Measurements from ENCODE around the gene AMHR2. TPM values are rescaled to one million over a fixed set of nuclear protein-coding genes. Genes with fewer than 3 reads are reported as not detected.
"Not testable (repeated sequence)": the region's sequence is repeated elsewhere in the genome, so short reads cannot be mapped to it uniquely, and the experiment has no call there.

The AMHR2 gene
- total RNA-seq, 1 experiment from 2014 or later, result 0.29 TPM

DNA sequence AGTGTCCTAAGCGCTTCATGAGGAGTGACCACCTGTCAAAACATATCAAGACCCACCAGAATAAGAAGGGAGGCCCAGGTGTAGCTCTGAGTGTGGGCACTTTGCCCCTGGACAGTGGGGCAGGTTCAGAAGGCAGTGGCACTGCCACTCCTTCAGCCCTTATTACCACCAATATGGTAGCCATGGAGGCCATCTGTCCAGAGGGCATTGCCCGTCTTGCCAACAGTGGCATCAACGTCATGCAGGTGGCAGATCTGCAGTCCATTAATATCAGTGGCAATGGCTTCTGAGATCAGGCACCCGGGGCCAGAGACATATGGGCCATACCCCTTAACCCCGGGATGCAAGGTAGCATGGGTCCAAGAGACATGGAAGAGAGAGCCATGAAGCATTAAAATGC is 12.7 kb upstream of the AMHR2 start:
- Histone ChIP-seq H3K36me3 (ENCODE audit: low read depth, low read length) (peaks cover 36% of the 10 kb centered on the region), H3K4me2 (ENCODE audit: low read length) (no peak overlapping the region), H3K27me3 (ENCODE audit: low read length) (no peaks in the 10 kb centered on the region), H4K20me1 (ENCODE audit: low read length) (no peaks in the 10 kb centered on the region), H3K79me2 (ENCODE audit: low read length) (no peaks in the 10 kb centered on the region), H2AFZ (ENCODE audit: low read length) (no peak overlapping the region), H3K27ac (ENCODE audit: low read length) (no peak overlapping the region), H3F3A (ENCODE audit: low read length, unreplicated experiment) (no peaks in the 10 kb centered on the region), H3K4me1 (ENCODE audit: insufficient read depth, low read length) (no peaks in the 10 kb centered on the region), H3K9ac (ENCODE audit: low read length) (no peak overlapping the region), H3K4me3 (ENCODE audit: low read length) (no peak overlapping the region), H3K9me2 (replicated peaks; ENCODE audit: low read length) (no peaks in the 10 kb centered on the region), H3K9me3 (ENCODE audit: low read length) (no peaks in the 10 kb centered on the region)
- no peak for ATAC-seq
- intact Hi-C loops (cut with micrococcal nuclease), result no loop called here
- TF ChIP-seq EZH2 (IDR thresholded peaks at IDR 0.05; ENCODE audit: low read length, unreplicated experiment) (no peak), EZH2phosphoT487 (IDR thresholded peaks at IDR 0.05; ENCODE audit: borderline replicate concordance, low read length) (no peak)
- TF ChIP-seq, protein P1, sequence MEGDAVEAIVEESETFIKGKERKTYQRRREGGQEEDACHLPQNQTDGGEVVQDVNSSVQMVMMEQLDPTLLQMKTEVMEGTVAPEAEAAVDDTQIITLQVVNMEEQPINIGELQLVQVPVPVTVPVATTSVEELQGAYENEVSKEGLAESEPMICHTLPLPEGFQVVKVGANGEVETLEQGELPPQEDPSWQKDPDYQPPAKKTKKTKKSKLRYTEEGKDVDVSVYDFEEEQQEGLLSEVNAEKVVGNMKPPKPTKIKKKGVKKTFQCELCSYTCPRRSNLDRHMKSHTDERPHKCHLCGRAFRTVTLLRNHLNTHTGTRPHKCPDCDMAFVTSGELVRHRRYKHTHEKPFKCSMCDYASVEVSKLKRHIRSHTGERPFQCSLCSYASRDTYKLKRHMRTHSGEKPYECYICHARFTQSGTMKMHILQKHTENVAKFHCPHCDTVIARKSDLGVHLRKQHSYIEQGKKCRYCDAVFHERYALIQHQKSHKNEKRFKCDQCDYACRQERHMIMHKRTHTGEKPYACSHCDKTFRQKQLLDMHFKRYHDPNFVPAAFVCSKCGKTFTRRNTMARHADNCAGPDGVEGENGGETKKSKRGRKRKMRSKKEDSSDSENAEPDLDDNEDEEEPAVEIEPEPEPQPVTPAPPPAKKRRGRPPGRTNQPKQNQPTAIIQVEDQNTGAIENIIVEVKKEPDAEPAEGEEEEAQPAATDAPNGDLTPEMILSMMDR (conservative IDR thresholded peaks at IDR 0.05; ENCODE audit: low read depth, low read length), result no peak
- ChIA-PET POLR2A (ENCODE audit: unreplicated experiment) (no interaction called here), CTCF (no interaction called here)
- no peak for DNase-seq
- no TSS peak for BruUV-seq (replicated peaks)

DNA sequence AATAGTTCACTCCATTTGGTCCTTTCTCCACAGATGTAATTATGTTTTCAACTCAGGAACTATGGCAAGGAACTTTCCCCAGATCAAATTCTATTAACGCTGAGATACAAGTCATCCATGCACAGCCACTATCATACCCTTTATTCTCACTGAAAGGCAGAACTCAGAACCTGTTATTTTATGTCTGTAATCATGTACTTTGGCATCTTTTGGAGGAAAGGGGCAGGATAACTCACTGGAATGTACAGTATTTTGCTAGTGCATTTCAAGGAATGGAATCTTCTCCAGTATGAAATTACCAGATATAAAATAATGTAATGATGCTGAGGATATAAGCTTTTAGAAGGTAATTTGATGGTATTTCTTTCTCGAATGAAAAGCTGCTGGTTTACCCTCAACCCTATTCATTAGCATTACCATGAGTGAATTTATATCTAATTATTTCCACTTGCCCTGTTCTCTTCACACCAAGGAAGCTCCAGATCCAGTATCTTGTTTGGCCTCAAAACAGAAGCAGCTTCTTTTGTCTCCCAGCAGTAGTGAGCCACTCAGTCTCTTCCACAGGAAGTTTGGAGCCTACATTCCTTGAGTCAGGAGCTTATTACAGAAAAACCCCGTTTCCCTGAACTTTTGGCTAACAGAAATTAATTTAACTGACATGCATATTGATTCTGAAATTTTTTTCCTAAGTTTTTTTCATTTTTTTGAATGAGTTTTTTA is 10.0 kb upstream of the AMHR2 start:
- peaks cover 36% of the 10 kb centered on the region for H3K36me3 ChIP-seq (ENCODE audit: low read depth, low read length)
- no peak overlapping the region for H3K4me3 ChIP-seq (ENCODE audit: low read length)
- H3K27ac ChIP-seq (ENCODE audit: low read length), result no peak overlapping the region
- TF ChIP-seq EZH2 (IDR thresholded peaks at IDR 0.05; ENCODE audit: low read length, unreplicated experiment) (no peak), EZH2phosphoT487 (IDR thresholded peaks at IDR 0.05; ENCODE audit: borderline replicate concordance, low read length) (no peak)
- TF ChIP-seq, protein P1 (conservative IDR thresholded peaks at IDR 0.05; ENCODE audit: low read depth, low read length), result no peak
- no peaks in the 10 kb centered on the region for H3K9me3 ChIP-seq (ENCODE audit: low read length)
- no peaks in the 10 kb centered on the region for H3K27me3 ChIP-seq (ENCODE audit: low read length)
- H2AFZ ChIP-seq (ENCODE audit: low read length), result no peak overlapping the region
- no peaks in the 10 kb centered on the region for H3F3A ChIP-seq (ENCODE audit: low read length, unreplicated experiment)
- H3K4me2 ChIP-seq (ENCODE audit: low read length), result no peak overlapping the region
- BruUV-seq (replicated peaks), result TSS peak; percentile 11
- ATAC-seq, result no peak
- H3K79me2 ChIP-seq (ENCODE audit: low read length), result no peaks in the 10 kb centered on the region
- H3K4me1 ChIP-seq (ENCODE audit: insufficient read depth, low read length), result no peaks in the 10 kb centered on the region
- H3K9me2 ChIP-seq (replicated peaks; ENCODE audit: low read length), result no peaks in the 10 kb centered on the region
- DNase-seq, result no peak
- intact Hi-C loops (cut with micrococcal nuclease), result no loop called here
- POLR2A ChIA-PET (ENCODE audit: unreplicated experiment), result no interaction called here
- H4K20me1 ChIP-seq (ENCODE audit: low read length), result no peaks in the 10 kb centered on the region
- CTCF ChIA-PET, result no interaction called here
- no peak overlapping the region for H3K9ac ChIP-seq (ENCODE audit: low read length)

DNA sequence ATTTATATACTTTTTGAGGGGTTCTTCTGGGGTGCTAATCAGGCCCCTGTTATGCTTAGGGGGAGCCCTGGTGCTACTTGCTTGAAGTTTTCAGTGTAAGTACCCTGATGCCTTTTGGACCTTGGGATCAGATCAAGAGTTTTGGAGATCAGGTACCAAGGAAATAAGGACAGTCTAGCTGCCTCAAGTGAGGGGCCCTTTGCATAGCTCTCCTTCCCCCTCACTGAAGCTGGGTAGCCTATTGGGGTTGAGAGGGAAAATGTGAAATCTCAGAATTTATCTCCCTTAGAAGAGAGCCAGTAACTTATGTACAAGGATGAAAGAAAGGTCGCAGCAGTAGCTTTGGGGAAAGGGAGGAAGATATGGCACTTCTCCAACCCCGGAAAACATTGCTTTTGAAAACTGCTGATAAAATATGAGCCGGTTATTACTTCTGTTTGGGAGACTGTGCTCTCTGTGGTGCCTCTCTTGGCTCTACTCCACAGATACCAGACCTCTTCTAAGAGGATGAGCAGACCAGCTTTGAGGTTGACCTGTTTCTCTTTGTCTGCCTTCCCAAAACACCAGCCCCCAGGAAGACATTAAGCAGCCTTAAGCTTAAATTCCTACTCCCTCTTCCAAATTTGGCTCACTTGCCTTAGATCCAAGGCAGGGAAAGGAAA is 8.8 kb upstream of the AMHR2 start:
- intact Hi-C loops (cut with micrococcal nuclease), result no loop called here
- no peaks in the 10 kb centered on the region for H3F3A ChIP-seq (ENCODE audit: low read length, unreplicated experiment)
- no TSS peak for BruUV-seq (replicated peaks)
- peaks cover 5% of the 10 kb centered on the region; the same call in 1 of the 2 replicates for H3K4me1 ChIP-seq (ENCODE audit: insufficient read depth, low read length)
- H3K36me3 ChIP-seq (ENCODE audit: low read depth, low read length), result peaks cover 28% of the 10 kb centered on the region
- ATAC-seq (peak; percentile 14; the same call in 1 of the 2 replicates), DNase-seq (no peak)
- H3K9me3 ChIP-seq (ENCODE audit: low read length), result no peaks in the 10 kb centered on the region
- H3K27ac ChIP-seq (ENCODE audit: low read length), result no peak overlapping the region
- POLR2A ChIA-PET (ENCODE audit: unreplicated experiment), result interaction anchor here (0.7 kb wide), 1 partner anchor 35 kb away, joined by 4 read pairs; no protein-coding TSS in a partner anchor
- no peak overlapping the region for H3K4me3 ChIP-seq (ENCODE audit: low read length)
- TF ChIP-seq EZH2 (IDR thresholded peaks at IDR 0.05; ENCODE audit: low read length, unreplicated experiment), result no peak
- H3K9me2 ChIP-seq (replicated peaks; ENCODE audit: low read length), result no peaks in the 10 kb centered on the region
- CTCF ChIA-PET, result no interaction called here
- no peak overlapping the region for H3K9ac ChIP-seq (ENCODE audit: low read length)
- no peaks in the 10 kb centered on the region for H3K27me3 ChIP-seq (ENCODE audit: low read length)
- H3K79me2 ChIP-seq (ENCODE audit: low read length), result no peaks in the 10 kb centered on the region
- H3K4me2 ChIP-seq (ENCODE audit: low read length), result no peak overlapping the region
- no peak overlapping the region for H2AFZ ChIP-seq (ENCODE audit: low read length)
- H4K20me1 ChIP-seq (ENCODE audit: low read length), result no peaks in the 10 kb centered on the region

GRCh38 chr12:53415752-53416389 is 7.8 kb upstream of the AMHR2 start:
- POLR2A ChIA-PET (ENCODE audit: unreplicated experiment), result interaction anchor here (0.7 kb wide), 1 partner anchor 36 kb away, joined by 4 read pairs; no protein-coding TSS in a partner anchor

More at GRCh38 chr12:53415752-53416389, 7.8 kb upstream of the AMHR2 start:
- H3K4me2 ChIP-seq (ENCODE audit: low read length); H3F3A ChIP-seq (ENCODE audit: low read length, unreplicated experiment); H3K9ac ChIP-seq (ENCODE audit: low read length); intact Hi-C loops (cut with micrococcal nuclease); H3K9me2 ChIP-seq (replicated peaks; ENCODE audit: low read length); H3K4me1 ChIP-seq (ENCODE audit: insufficient read depth, low read length); H3K27me3 ChIP-seq (ENCODE audit: low read length); H3K27ac ChIP-seq (ENCODE audit: low read length); DNase-seq; H3K9me3 ChIP-seq (ENCODE audit: low read length); H3K4me3 ChIP-seq (ENCODE audit: low read length); H2AFZ ChIP-seq (ENCODE audit: low read length); H3K79me2 ChIP-seq (ENCODE audit: low read length); BruUV-seq (replicated peaks); H4K20me1 ChIP-seq (ENCODE audit: low read length); CTCF ChIA-PET: not testable (repeated sequence)
- H3K36me3 ChIP-seq (ENCODE audit: low read depth, low read length), result peaks cover 25% of the 10 kb centered on the region
- peak; percentile 44 for ATAC-seq

Measured in PC-3 (cell line).